ENCODE results near the gene POU2AF1.

DNA sequence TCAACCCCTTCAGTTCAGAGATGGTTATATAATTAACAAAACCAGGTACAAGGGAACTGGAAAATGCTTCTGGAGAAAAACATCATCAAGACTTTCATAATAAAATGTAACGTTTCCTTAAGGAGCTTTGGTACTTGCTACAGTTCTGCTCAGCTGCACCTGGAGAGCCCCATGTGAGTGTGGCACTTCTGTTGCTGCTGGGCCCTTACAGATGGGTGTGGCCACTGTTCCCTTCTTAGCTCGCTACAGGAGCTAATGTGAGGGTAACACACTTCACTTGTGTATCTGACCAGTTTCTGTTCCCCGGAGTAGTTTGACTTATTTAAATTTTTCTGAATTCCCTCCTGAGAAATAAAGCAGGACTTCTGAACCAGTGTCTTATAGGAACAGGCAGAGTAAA, 76.8 kb downstream of the POU2AF1 start:
- TF ChIP-seq POLR2A (IDR thresholded peaks at IDR 0.05; ENCODE audit: low read length), result no peak
- TF ChIP-seq GATA1 (IDR thresholded peaks at IDR 0.05; ENCODE audit: low read depth, low read length), result no peak
